Breast epithelium (tissue), 4 donors: ENCODE results near the gene EBF3. TPM values are rescaled to one million over a fixed set of nuclear protein-coding genes. Genes with fewer than 3 reads are reported as not detected.

Source experiments
- DNase-seq, 2 donors: peaks; one replicate each; pipeline ENCODE4 v3.0.0-alpha.2; 2019; ENCODE audit warnings: low spot score in 2 of 2
- H3K27ac ChIP-seq, 2 donors: fragments of 200-600 bp; sonication (generic) in 1 of 2; one replicate each; pipeline ENCODE4 v1.5.1; 2016 to 2019; ENCODE audit warnings: mild to moderate bottlenecking in 1 of 2
- H3K27me3 ChIP-seq, 2 donors: fragments of 200-600 bp; sonication (generic) in 1 of 2; one replicate each; pipeline versions ENCODE4 v1.5.1 to v1.6.0; 2017 to 2019; ENCODE audit warnings: control low read depth in 1 of 2, mild to moderate bottlenecking in 1 of 2
- H3K36me3 ChIP-seq: fragments of 200-600 bp; one replicate; pipeline ENCODE4 v1.5.1; 2019
- H3K4me1 ChIP-seq, 2 donors: fragments of 200-600 bp; sonication (generic); one replicate each; pipeline ENCODE4 v1.5.1; 2016 to 2019; ENCODE audit warnings: control low read depth in 1 of 2
- H3K4me3 ChIP-seq, 3 donors: fragments of 200-600 bp; sonication (generic); 1 replicate in 2 of 3; 2 replicates in 1 of 3; pipeline ENCODE4 v1.5.1; 2016 to 2019; ENCODE audit warnings: mild to moderate bottlenecking in 3 of 3, moderate library complexity in 2 of 3
- H3K9me3 ChIP-seq, 2 donors: fragments of 200-600 bp; sonication (generic) in 1 of 2; one replicate each; pipeline ENCODE4 v1.5.1; 2016 to 2019; ENCODE audit warnings: control low read depth in 1 of 2
- POLR2A ChIP-seq: fragments of 450-650 bp; IDR thresholded peaks from one replicate; pipeline ENCODE4 v1.6.1; 2016; ENCODE audit warnings: antibody characterized with exemption, mild to moderate bottlenecking, moderate library complexity
- POLR2AphosphoS5 ChIP-seq, 3 donors: sonication (generic); formaldehyde crosslinking; IDR thresholded peaks; one replicate each; pipeline ENCODE4 v1.6.1; 2017; ENCODE audit warnings: antibody characterized with exemption in 3 of 3
- intact Hi-C: fragments of 100-400 bp; cut with DNase I; formaldehyde crosslinking; loops from one replicate; pipeline ENCODE4 v1.15.1; 2023; ENCODE audit warnings: low total_unique reads
- total RNA-seq, 3 donors: library from RNA; depleted of rRNA; stranded (reverse); fragments of >200 nt; gene quantifications; one replicate each; pipeline ENCODE4 v1.1.0, GENCODE V29; 2016
- TF ChIP-seq, protein P1 (sequence below), 3 donors: fragments of 450-650 bp; IDR thresholded peaks; one replicate each; pipeline ENCODE4 v1.5.1; 2016 to 2017; ENCODE audit warnings: antibody characterized with exemption in 3 of 3, mild to moderate bottlenecking in 3 of 3, moderate library complexity in 3 of 3

The EBF3 gene
- total RNA-seq, 3 donors from 2014 or later = 4.2 to 28.0 (median 6.6) TPM

DNA sequence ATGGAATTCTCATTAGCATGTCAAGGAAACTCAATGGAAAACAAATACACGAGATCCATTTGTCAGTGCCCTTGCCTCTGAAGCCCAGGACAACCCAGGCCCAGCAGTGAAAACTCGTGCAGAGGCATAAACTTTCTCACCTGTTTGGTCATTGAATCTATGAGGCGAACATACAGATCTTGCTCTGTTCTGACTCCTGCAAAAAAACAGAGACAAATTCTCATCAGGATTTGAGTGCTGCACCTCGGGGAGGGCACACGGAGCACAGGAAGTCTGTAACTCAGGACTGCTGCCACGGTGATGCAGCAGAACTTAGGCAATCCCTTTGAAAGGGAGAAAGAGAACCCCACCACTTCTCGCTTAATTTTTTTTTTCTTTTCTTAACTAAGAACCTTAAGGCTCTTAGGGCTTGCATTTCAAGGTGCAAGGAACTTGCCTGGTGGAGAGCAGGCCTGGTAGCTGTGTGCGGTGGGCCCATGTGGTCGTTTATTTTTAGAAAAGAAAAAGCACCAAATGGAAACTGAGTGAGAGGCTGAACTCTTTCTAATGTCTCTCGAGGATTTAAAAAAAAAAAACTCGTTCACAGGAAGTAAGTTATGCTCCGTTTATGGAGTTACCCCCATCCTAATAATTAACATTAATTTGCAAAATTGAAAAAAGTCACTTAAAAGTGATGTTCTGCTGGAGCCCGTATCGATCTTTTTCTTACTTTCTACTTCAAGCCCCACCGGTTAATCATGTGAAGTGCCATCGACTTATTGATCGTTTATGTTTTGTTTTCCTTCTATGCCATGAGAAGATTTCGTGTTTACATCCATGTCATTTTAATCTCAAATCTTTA, 1.8 kb downstream of the EBF3 start:
- intact Hi-C loops = no loop called here
- Histone ChIP-seq H3K27me3 (peaks cover 18 to 95% of the 10 kb centered on the region in 2 donors), H3K4me1 (no peaks in the 10 kb centered on the region), H3K4me3 (peak overlapping the region; percentile 55 to 86 (median 79)), H3K27ac (no peak overlapping the region), H3K36me3 (no peaks in the 10 kb centered on the region), H3K9me3 (no peaks in the 10 kb centered on the region)
- TF ChIP-seq POLR2AphosphoS5 (IDR thresholded peaks at IDR 0.05) (no peak), POLR2A (no peak)
- TF ChIP-seq, protein P1, sequence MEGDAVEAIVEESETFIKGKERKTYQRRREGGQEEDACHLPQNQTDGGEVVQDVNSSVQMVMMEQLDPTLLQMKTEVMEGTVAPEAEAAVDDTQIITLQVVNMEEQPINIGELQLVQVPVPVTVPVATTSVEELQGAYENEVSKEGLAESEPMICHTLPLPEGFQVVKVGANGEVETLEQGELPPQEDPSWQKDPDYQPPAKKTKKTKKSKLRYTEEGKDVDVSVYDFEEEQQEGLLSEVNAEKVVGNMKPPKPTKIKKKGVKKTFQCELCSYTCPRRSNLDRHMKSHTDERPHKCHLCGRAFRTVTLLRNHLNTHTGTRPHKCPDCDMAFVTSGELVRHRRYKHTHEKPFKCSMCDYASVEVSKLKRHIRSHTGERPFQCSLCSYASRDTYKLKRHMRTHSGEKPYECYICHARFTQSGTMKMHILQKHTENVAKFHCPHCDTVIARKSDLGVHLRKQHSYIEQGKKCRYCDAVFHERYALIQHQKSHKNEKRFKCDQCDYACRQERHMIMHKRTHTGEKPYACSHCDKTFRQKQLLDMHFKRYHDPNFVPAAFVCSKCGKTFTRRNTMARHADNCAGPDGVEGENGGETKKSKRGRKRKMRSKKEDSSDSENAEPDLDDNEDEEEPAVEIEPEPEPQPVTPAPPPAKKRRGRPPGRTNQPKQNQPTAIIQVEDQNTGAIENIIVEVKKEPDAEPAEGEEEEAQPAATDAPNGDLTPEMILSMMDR (IDR thresholded peaks at IDR 0.05) = no peak
- DNase-seq = no peak

DNA sequence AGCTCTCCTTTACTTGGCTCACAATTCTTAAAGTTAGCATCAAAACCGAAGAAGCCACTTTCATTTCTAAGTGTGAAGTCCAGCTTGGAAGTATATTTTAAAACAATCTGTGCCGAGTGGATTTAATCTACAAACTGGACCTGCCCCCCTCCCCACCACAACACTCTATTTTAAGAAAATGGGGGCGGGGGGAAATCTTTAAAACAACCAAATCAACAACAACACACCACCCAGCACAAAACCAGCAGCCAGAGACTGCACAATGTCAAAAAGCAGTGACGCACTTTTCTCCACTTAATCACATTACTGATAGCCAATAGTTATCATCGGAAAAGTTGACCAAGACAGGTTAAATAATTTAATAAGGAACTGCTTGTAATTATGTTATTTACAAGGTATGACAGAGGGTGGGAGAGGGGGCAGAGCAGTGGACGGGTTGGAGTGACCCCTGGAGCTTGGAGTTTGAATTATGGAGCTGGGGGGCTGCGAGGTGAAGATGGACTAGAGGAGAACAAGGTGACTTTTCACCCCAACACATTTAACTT, 2.8 kb downstream of the EBF3 start:
- no peak for TF ChIP-seq POLR2A
- TF ChIP-seq, protein P1 (IDR thresholded peaks at IDR 0.05) = no peak
- no peak for TF ChIP-seq POLR2AphosphoS5 (IDR thresholded peaks at IDR 0.05)
- Histone ChIP-seq H3K27ac (no peak overlapping the region), H3K36me3 (no peaks in the 10 kb centered on the region), H3K27me3 (peaks cover 12 to 95% of the 10 kb centered on the region in 2 donors), H3K4me1 (no peaks in the 10 kb centered on the region), H3K4me3 (peak overlapping the region; percentile 32 to 79 (median 41)), H3K9me3 (no peaks in the 10 kb centered on the region)
- no peak for DNase-seq
- intact Hi-C loops = no loop called here

DNA sequence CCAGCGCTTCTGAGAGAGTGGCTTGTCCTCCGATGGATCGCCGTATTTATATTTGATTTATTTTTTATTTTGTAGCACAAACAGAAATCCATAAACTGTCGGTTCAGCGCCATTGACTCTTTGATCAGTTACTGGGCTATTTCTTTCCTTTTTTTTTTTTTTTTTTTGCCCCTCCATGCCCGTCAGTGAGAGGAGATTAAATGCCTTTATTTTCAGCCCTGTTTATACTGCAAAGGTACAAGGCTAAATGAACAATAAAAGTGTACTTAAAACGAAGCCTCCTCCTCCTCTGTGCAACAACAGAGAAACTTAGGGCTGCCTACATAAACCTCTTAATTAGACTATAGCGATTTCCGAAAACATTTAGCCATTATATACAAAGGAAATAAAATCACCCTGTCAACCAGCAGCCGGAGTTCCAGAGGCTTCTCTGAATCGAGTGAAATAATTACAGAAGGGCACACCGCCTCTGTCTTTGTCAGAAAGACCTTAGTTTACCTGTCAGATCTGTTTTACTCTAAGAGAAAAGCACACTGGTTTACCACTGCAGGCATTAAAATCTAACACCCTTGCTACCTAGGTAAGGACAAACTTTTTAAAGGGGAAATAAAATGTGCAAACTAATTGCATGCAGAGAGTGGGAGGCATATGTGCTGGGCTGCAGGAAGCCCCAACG, 3.5 kb downstream of the EBF3 start:
- DNase-seq = no peak
- intact Hi-C loops = no loop called here
- peaks cover 12 to 93% of the 10 kb centered on the region in 2 donors for H3K27me3 ChIP-seq
- no peak overlapping the region for H3K27ac ChIP-seq
- TF ChIP-seq, protein P1 (IDR thresholded peaks at IDR 0.05) = no peak
- TF ChIP-seq POLR2A (no peak), POLR2AphosphoS5 (IDR thresholded peaks at IDR 0.05) (no peak)
- peak overlapping the region; percentile 32 to 79 (median 60) for H3K4me3 ChIP-seq
- no peaks in the 10 kb centered on the region for H3K9me3 ChIP-seq
- H3K36me3 ChIP-seq = no peaks in the 10 kb centered on the region
- no peaks in the 10 kb centered on the region for H3K4me1 ChIP-seq

DNA sequence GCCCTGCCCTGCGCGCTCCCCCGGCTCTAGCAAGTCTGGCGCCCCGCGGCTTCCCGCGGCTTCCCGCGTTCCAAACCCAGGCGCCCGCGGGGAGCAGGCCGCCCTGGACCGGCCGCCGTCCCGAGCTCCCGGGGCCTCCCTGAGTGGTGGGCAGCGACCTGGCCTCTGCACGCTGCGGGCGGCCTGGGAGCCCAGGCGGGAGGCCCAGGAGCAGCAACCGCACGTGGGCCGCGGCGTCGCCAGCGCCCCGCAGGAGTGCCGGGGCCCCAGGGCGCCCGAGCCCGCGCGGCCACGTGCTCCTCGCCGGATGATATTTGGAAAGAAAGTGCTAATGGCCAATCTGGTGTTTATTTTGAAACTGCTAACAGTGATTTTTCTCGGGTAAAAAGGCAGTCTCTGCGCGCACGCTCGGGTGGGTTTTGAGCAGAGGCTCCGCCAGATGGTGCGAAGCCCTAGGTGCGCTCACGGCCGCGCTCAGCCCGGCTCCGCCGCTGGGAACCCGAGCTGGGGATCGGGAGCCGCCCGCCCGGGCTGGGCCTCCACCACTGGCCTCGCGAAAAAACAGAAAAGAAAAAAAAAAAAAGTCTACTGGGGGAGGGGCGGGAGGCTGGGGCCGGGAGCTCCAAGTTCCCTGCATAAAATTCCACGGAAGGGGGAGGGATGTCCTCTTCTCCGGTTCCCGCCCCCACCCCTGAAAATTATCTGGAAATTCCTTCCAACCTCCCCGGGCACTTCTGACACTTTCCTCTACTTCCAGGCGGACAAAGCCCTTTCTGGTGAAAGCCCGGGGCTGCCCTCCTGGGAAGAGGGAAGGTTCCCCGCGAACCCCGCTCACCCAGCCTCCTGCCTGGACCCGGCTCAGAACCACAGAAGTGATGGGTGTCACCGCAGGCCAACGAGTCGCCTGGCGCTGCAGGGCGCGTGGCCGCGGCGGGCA, 4.3 kb downstream of the EBF3 start:
- Histone ChIP-seq H3K4me1 (no peaks in the 10 kb centered on the region), H3K36me3 (no peaks in the 10 kb centered on the region), H3K27ac (peak overlapping the region in 1 of 2 donors; percentile 46), H3K27me3 (peaks cover 10 to 93% of the 10 kb centered on the region in 2 donors), H3K9me3 (no peaks in the 10 kb centered on the region), H3K4me3 (peak overlapping the region; percentile 32 to 79 (median 60))
- intact Hi-C loops = no loop called here
- DNase-seq = no peak
- TF ChIP-seq, protein P1 (IDR thresholded peaks at IDR 0.05) = no peak
- no peak for TF ChIP-seq POLR2AphosphoS5 (IDR thresholded peaks at IDR 0.05)
- TF ChIP-seq POLR2A = no peak
